ENCODE measurements around the gene SDK1. TPM values are rescaled to one million over a fixed set of nuclear protein-coding genes. Genes with fewer than 3 reads are reported as not detected.

Gene SDK1
- total RNA-seq, 3 donors from 2014 or later (not counting 1 experiment from before 2014, with no cell fraction given), result 0.05 to 0.11 TPM; not detected in 1

DNA sequence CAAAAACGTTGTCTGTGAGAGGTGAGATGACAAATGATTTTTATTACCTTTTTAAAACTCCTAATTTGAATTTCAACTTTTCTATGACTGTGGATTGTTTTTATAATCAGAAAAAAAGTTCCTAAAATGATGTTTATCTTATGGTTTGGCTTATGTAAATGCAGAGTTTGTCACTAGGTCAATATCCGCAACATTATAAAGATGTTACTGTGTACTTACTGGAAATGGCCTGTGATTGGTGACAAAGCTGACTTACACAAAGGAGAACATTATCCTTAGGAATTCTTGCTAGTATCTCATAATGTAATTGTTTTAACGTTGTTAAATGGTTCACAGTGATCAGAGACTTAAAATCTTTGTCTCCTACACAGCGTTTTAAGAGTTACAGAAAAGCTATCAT, 79.0 kb downstream of the SDK1 start:
- peaks cover 19 to 61% of the 10 kb centered on the region in 2 donors for H3K27me3 Mint-ChIP-seq (ENCODE audit: low read depth in 2 of 2)
- no peak overlapping the region for H3K27ac Mint-ChIP-seq
- Histone ChIP-seq H3K9me3 (ENCODE audit: control insufficient read depth, insufficient read depth, low read length) (no peaks in the 10 kb centered on the region), H3K27ac (ENCODE audit: low read length) (no peak overlapping the region), H3K27me3 (ENCODE audit: control insufficient read depth, insufficient read depth, low read length) (no peaks in the 10 kb centered on the region), H3K4me1 (ENCODE audit: control insufficient read depth, insufficient read depth, low read length) (no peaks in the 10 kb centered on the region), H3K36me3 (ENCODE audit: control insufficient read depth, insufficient read depth, low read length) (no peaks in the 10 kb centered on the region), H3K4me3 (ENCODE audit: low read length) (no peak overlapping the region)
- no peaks in the 10 kb centered on the region for H3K9me3 Mint-ChIP-seq
- DNase-seq (no peak), ATAC-seq (no peak)
- H3K36me3 Mint-ChIP-seq, result no peaks in the 10 kb centered on the region
- intact Hi-C loops (cut with micrococcal nuclease), result no loop called here
- 93% methylated on average over 3 of the region's 4 CpGs for WGBS (ENCODE audit: insufficient coverage)
- no peaks in the 10 kb centered on the region for H3K4me1 Mint-ChIP-seq
- H3K4me3 Mint-ChIP-seq, result no peak overlapping the region
- TF ChIP-seq, protein P1, sequence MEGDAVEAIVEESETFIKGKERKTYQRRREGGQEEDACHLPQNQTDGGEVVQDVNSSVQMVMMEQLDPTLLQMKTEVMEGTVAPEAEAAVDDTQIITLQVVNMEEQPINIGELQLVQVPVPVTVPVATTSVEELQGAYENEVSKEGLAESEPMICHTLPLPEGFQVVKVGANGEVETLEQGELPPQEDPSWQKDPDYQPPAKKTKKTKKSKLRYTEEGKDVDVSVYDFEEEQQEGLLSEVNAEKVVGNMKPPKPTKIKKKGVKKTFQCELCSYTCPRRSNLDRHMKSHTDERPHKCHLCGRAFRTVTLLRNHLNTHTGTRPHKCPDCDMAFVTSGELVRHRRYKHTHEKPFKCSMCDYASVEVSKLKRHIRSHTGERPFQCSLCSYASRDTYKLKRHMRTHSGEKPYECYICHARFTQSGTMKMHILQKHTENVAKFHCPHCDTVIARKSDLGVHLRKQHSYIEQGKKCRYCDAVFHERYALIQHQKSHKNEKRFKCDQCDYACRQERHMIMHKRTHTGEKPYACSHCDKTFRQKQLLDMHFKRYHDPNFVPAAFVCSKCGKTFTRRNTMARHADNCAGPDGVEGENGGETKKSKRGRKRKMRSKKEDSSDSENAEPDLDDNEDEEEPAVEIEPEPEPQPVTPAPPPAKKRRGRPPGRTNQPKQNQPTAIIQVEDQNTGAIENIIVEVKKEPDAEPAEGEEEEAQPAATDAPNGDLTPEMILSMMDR (IDR thresholded peaks at IDR 0.05), result no peak

DNA sequence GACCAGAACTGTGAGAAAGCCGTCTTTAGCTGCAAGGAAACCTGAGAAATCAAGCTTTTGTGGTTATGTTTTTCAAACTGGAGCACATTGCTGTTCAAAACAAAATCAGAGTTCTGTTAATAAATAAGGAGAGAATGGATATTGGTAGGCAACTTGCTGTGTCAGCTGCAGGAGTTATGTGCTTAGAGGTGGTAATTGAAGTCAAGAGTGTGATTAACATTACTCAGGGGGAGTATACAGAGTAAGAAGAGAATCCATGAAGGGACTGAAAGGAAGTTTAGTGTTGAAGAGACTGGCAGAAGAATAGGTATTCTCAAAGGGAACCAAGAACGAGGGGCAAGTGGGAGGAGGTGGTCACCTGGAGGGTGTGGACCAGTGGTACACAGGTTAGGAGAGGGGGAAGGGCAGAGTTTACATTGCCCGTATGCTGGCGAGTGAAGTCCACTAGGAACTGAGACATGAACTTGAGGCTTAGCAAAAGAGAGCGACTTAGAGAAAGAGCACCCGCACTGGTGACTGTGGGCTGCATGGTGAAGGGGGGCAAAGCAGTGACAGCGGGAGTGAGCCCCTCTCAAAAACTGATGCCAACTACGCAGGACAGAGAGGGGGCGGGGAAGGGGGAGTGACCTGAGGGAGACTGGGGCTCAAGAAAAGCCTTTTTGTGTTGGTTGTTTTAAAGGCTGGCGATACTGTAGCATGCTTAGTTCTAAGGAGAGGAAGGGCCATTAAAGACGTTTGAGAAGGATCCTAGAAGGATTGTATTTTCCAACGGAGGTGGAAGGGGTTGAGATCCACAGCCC, 80.0 kb downstream of the SDK1 start:
- Histone ChIP-seq H3K4me1 (ENCODE audit: control insufficient read depth, insufficient read depth, low read length) (no peaks in the 10 kb centered on the region), H3K9me3 (ENCODE audit: control insufficient read depth, insufficient read depth, low read length) (no peaks in the 10 kb centered on the region), H3K36me3 (ENCODE audit: control insufficient read depth, insufficient read depth, low read length) (no peaks in the 10 kb centered on the region), H3K4me3 (ENCODE audit: low read length) (no peak overlapping the region), H3K27me3 (ENCODE audit: control insufficient read depth, insufficient read depth, low read length) (no peaks in the 10 kb centered on the region), H3K27ac (ENCODE audit: low read length) (no peak overlapping the region)
- Mint-ChIP-seq H3K36me3 (no peaks in the 10 kb centered on the region), H3K27ac (no peak overlapping the region), H3K4me1 (no peaks in the 10 kb centered on the region), H3K4me3 (no peak overlapping the region), H3K9me3 (no peaks in the 10 kb centered on the region), H3K27me3 (ENCODE audit: low read depth in 2 of 2) (peaks cover 22 to 59% of the 10 kb centered on the region in 2 donors)
- TF ChIP-seq, protein P1 (IDR thresholded peaks at IDR 0.05), result no peak
- intact Hi-C loops (cut with micrococcal nuclease), result no loop called here
- 74% methylated on average over 12 of the region's 12 CpGs for WGBS (ENCODE audit: insufficient coverage)
- DNase-seq (no peak), ATAC-seq (no peak)

DNA sequence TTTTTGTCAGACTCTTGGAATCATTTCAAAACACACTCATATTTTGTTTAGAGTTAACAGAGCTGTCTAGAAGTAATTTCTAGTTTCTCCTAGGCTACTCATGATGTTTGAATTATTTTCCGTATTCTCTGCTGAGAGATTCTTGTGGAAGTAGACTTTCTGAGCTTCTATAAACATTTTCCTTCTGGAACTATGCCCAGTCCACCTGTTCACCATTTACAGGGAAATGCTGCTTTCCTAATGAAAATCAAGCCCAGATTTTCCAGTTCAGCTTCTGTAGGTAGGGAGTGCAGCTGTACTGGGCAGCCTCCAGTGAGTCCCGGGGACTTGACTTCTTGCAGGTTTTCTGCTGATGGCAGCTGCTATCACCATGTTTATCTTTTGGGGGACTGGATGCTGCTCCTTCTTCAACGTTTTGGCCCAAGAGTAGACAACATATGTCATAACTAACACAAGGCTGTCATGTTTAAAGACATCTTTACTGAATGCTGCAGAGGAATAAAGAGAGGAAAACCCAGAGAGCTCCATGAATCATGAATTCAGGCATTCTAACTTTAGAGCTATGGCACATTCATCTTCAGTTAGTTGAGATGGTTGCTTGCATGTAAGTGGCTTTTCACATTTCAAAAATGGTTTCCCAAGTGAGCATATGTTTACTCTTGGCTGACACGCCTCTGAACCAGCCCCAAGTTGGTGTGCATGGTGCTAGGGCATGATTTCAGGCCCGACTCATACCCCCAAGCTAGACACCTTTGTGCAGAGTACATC, 85.6 kb downstream of the SDK1 start:
- Mint-ChIP-seq H3K27me3 (ENCODE audit: low read depth in 2 of 2) (peaks cover 12 to 23% of the 10 kb centered on the region in 2 donors), H3K9me3 (no peaks in the 10 kb centered on the region), H3K27ac (no peak overlapping the region), H3K4me3 (no peak overlapping the region), H3K36me3 (no peaks in the 10 kb centered on the region), H3K4me1 (no peaks in the 10 kb centered on the region)
- TF ChIP-seq, protein P1 (IDR thresholded peaks at IDR 0.05), result no peak
- DNase-seq (no peak), ATAC-seq (no peak)
- no peak overlapping the region for H3K4me3 ChIP-seq (ENCODE audit: low read length)
- no peaks in the 10 kb centered on the region for H3K36me3 ChIP-seq (ENCODE audit: control insufficient read depth, insufficient read depth, low read length)
- 57% methylated on average over 4 of the region's 5 CpGs for WGBS (ENCODE audit: insufficient coverage)
- H3K4me1 ChIP-seq (ENCODE audit: control insufficient read depth, insufficient read depth, low read length), result no peaks in the 10 kb centered on the region
- no peaks in the 10 kb centered on the region for H3K27me3 ChIP-seq (ENCODE audit: control insufficient read depth, insufficient read depth, low read length)
- no peak overlapping the region for H3K27ac ChIP-seq (ENCODE audit: low read length)
- intact Hi-C loops (cut with micrococcal nuclease), result no loop called here
- no peaks in the 10 kb centered on the region for H3K9me3 ChIP-seq (ENCODE audit: control insufficient read depth, insufficient read depth, low read length)
